HEK293T (cell line): ENCODE results near the gene REXO4.

Experiments
- CTCF ChIA-PET: fragments of 350-600 bp; formaldehyde crosslinking; extraction: SDS; loops from one replicate; lab custom pipeline; 2021; ENCODE audit warnings: antibody characterized with exemption, inconsistent platforms; lab: Yijun Ruan, JAX
- POLR2A ChIA-PET: fragments of 350-600 bp; formaldehyde crosslinking; extraction: SDS; loops from one replicate; lab custom pipeline; 2020; ENCODE audit warnings: antibody characterized with exemption, inconsistent platforms; lab: Yijun Ruan, JAX
- DNase-seq: peaks from one replicate; pipeline ENCODE4 v3.0.0; 2012; ENCODE audit warnings: mixed read lengths; ENCODE audit errors: extremely low spot score
- ARNT ChIP-seq: fragments of 450-650 bp; IDR thresholded peaks from 2 replicates; pipeline ENCODE4 v1.6.1; 2017; ENCODE audit warnings: mild to moderate bottlenecking
- BHLHE40 ChIP-seq: fragments of 450-650 bp; IDR thresholded peaks from 2 replicates; pipeline ENCODE4 v1.6.1; 2016; ENCODE audit warnings: mild to moderate bottlenecking, moderate library complexity, borderline replicate concordance
- CTBP1 ChIP-seq: fragments of 450-650 bp; IDR thresholded peaks from 2 replicates; pipeline ENCODE4 v1.6.1; 2016; ENCODE audit warnings: borderline replicate concordance
- ELF4 ChIP-seq: fragments of 450-650 bp; IDR thresholded peaks from 2 replicates; pipeline ENCODE4 v1.6.1; 2017; ENCODE audit warnings: antibody characterized with exemption
- FOXA1 ChIP-seq: fragments of 450-650 bp; IDR thresholded peaks from 2 replicates; pipeline ENCODE4 v1.6.1; 2016; ENCODE audit warnings: mild to moderate bottlenecking
- FOXK2 ChIP-seq: fragments of 450-650 bp; IDR thresholded peaks from 2 replicates; pipeline ENCODE4 v1.6.1; 2016; ENCODE audit warnings: mild to moderate bottlenecking
- FOXM1 ChIP-seq: fragments of 450-650 bp; IDR thresholded peaks from 2 replicates; pipeline ENCODE4 v1.6.1; 2017; ENCODE audit warnings: mild to moderate bottlenecking, borderline replicate concordance
- HDGF ChIP-seq: fragments of 450-650 bp; IDR thresholded peaks from 2 replicates; pipeline ENCODE4 v1.6.1; 2017; ENCODE audit warnings: antibody characterized with exemption, borderline replicate concordance
- L3MBTL2 ChIP-seq: fragments of 450-650 bp; conservative IDR thresholded peaks from 2 replicates; pipeline ENCODE4 v1.6.1; 2016; ENCODE audit warnings: mild to moderate bottlenecking
- LEF1 ChIP-seq: fragments of 450-650 bp; IDR thresholded peaks from 2 replicates; pipeline ENCODE4 v1.6.1; 2017; ENCODE audit warnings: mild to moderate bottlenecking, borderline replicate concordance
- NFRKB ChIP-seq: fragments of 450-650 bp; IDR thresholded peaks from 2 replicates; pipeline ENCODE4 v1.6.1; 2016; ENCODE audit warnings: mild to moderate bottlenecking, moderate library complexity
- PKNOX1 ChIP-seq: fragments of 450-650 bp; IDR thresholded peaks from 2 replicates; pipeline ENCODE4 v1.6.1; 2016
- SP1 ChIP-seq: fragments of 450-650 bp; IDR thresholded peaks from 2 replicates; pipeline ENCODE4 v1.6.1; 2017
- SUZ12 ChIP-seq: fragments of 450-650 bp; IDR thresholded peaks from 2 replicates; pipeline ENCODE4 v1.6.1; 2016; ENCODE audit warnings: mild to moderate bottlenecking
- TARDBP ChIP-seq: fragments of 450-650 bp; IDR thresholded peaks from 2 replicates; pipeline ENCODE4 v1.6.1; 2016
- ZNF384 ChIP-seq: fragments of 450-650 bp; IDR thresholded peaks from 2 replicates; pipeline ENCODE4 v1.6.1; 2016

The REXO4 gene

GRCh38 chr9:133360400-133361393 lies 57.1 kb downstream of the REXO4 start:
- no peak for DNase-seq
- POLR2A ChIA-PET = interaction anchor here (0.8 to 1.8 kb wide), 3 partner anchors 9 to 14 kb away, joined by 3 to 7 read pairs (median 4); partner anchors contain the start of genes MED22 and RPL7A
- CTCF ChIA-PET = no interaction called here
- TF ChIP-seq FOXK2 (no peak), ARNT (no peak)

GRCh38 chr9:133359399-133360175 lies 58.2 kb downstream of the REXO4 start:
- POLR2A ChIA-PET = interaction anchor here (0.8 to 1.8 kb wide), 4 partner anchors 9 to 15 kb away, joined by 3 to 7 read pairs (median 4); partner anchors contain the start of genes MED22 and RPL7A
- peak; percentile 57 for DNase-seq
- CTCF ChIA-PET = interaction anchor here (0.7 kb wide), 1 partner anchor 25 kb away, joined by 6 read pairs; no protein-coding TSS in a partner anchor
- TF ChIP-seq L3MBTL2 (no peak), SUZ12 (no peak), LEF1 (no peak), FOXA1 (no peak), BHLHE40 (no peak), NFRKB (no peak), HDGF (no peak)

GRCh38 chr9:133357656-133358055 lies 60.2 kb downstream of the REXO4 start:
- ChIA-PET POLR2A (interaction anchor here (1.1 to 3.0 kb wide), 3 partner anchors 10 to 17 kb away, joined by 7 to 20 read pairs (median 12); partner anchors contain the start of genes MED22 and RPL7A), CTCF (interaction anchor here (1.0 kb wide), 1 partner anchor 47 kb away, joined by 3 read pairs; no protein-coding TSS in a partner anchor)
- no peak for DNase-seq
- TF ChIP-seq SUZ12 (no peak), FOXM1 (no peak), ARNT (no peak), TARDBP (no peak), LEF1 (no peak), ELF4 (no peak), NFRKB (no peak), SP1 (no peak), FOXA1 (no peak), HDGF (no peak), CTBP1 (no peak), L3MBTL2 (no peak), FOXK2 (no peak), BHLHE40 (no peak), ZNF384 (no peak), PKNOX1 (no peak)

- peak; percentile 86 for DNase-seq
- ChIA-PET CTCF (interaction anchor here (1.0 kb wide), 1 partner anchor 48 kb away, joined by 3 read pairs; no protein-coding TSS in a partner anchor), POLR2A (interaction anchor here (0.7 to 3.0 kb wide), 12 partner anchors 8 to 61 kb away, joined by 3 to 20 read pairs (median 4); partner anchors contain the start of genes MED22, REXO4 and RPL7A)
- TF ChIP-seq ARNT (no peak), CTBP1 (no peak), L3MBTL2 (no peak; the same call in 1 of the 2 replicates), ELF4 (no peak), FOXA1 (no peak), BHLHE40 (no peak), SP1 (no peak), FOXK2 (no peak), NFRKB (no peak), FOXM1 (no peak)
Observed at GRCh38 chr9:133356391-133357091, 61.3 kb downstream of the REXO4 start, which contains the start of the genes SURF1 and SURF2. SURF1 (minus strand) TSS chr9:133356487; CDS start chr9:133356453, 34 bp downstream. SURF2 (plus strand) TSS chr9:133356550; CDS start chr9:133356593, 43 bp downstream.
